Measurements from ENCODE around the gene POLG2. TPM values are rescaled to one million over a fixed set of nuclear protein-coding genes. Genes with fewer than 3 reads are reported as not detected.
A peak's percentile ranks its signal among the peaks of the same experiment; 100 is the strongest.

The POLG2 gene
- total and polyA plus RNA-seq, 9 of the 15 experiments (the other 6 are each of a cell fraction or from before 2014, with no cell fraction given), result 13.4 to 44.8 (median 37.0) TPM

GRCh38 chr17:64492481-64493109, 4.3 kb downstream of the POLG2 start (continued):
- no peak for TF ChIP-seq DNMT1 (IDR thresholded peaks at IDR 0.05)
- no peak for TF ChIP-seq FOXJ2 (tag; IDR thresholded peaks at IDR 0.05)
- no peak for TF ChIP-seq ETV6 (IDR thresholded peaks at IDR 0.05; ENCODE audit: borderline replicate concordance in 1 of 2, low read depth in 2 of 2, low read length in 1 of 2)
- no peak for TF ChIP-seq ETV6 (CRISPR knock-in tag; IDR thresholded peaks at IDR 0.05; ENCODE audit: borderline replicate concordance)
- TF ChIP-seq ZNF398 (CRISPR knock-in tag; IDR thresholded peaks at IDR 0.05), result no peak
- TF ChIP-seq JUND (IDR thresholded peaks at IDR 0.05; ENCODE audit: borderline replicate concordance, low read depth, low read length), result peak; percentile 38; the same call in 1 of the 2 replicates
- peak; percentile 31; the same call in 1 of the 3 replicates for TF ChIP-seq JUND (tag; IDR thresholded peaks at IDR 0.05; ENCODE audit: borderline replicate concordance, low read depth, low read length)
- no peak for TF ChIP-seq KLF10 (CRISPR knock-in tag; IDR thresholded peaks at IDR 0.05)
- no peak for TF ChIP-seq RUNX1 (IDR thresholded peaks at IDR 0.05; ENCODE audit: low read depth)
- no peak for TF ChIP-seq LARP7 (IDR thresholded peaks at IDR 0.05)
- TF ChIP-seq NFRKB (IDR thresholded peaks at IDR 0.05; ENCODE audit: low read depth), result no peak
- no peak for TF ChIP-seq CEBPG (CRISPR knock-in tag; IDR thresholded peaks at IDR 0.05)
- TF ChIP-seq CEBPG (tag; conservative IDR thresholded peaks at IDR 0.05 in 1 of 2, IDR thresholded peaks at IDR 0.05 in 1 of 2), result peak; percentile 70 to 81
- peak; percentile 28; the same call in 1 of the 2 replicates for TF ChIP-seq PKNOX1 (IDR thresholded peaks at IDR 0.05)
- TF ChIP-seq ZBTB49 (CRISPR knock-in tag; IDR thresholded peaks at IDR 0.05; ENCODE audit: borderline replicate concordance), result no peak
- TF ChIP-seq PTBP1 (IDR thresholded peaks at IDR 0.05; ENCODE audit: low read depth, low read length), result no peak
- TF ChIP-seq CTCF (IDR thresholded peaks at IDR 0.05 in 2 of 3, conservative IDR thresholded peaks at IDR 0.05 in 1 of 3; ENCODE audit: insufficient read depth in 2 of 3, low read depth in 1 of 3, low read length in 3 of 3), result peak in 2 of 3 experiments; percentile 26 to 50; a peak in 2 of 6 replicates
- TF ChIP-seq ATF7 (IDR thresholded peaks at IDR 0.05), result peak; percentile 87
- TF ChIP-seq ZNF766 (CRISPR knock-in tag; conservative IDR thresholded peaks at IDR 0.05), result no peak
- no peak for TF ChIP-seq ARID3B (CRISPR knock-in tag; IDR thresholded peaks at IDR 0.05; ENCODE audit: borderline replicate concordance)
